GM19395 (cell line): Measurements from ENCODE around the gene ACAD8.

Source experiments
- ATAC-seq: cut with Tn5 transposase; IDR thresholded peaks from one replicate; pipeline ENCODE4 v1.9.1; 2021; ENCODE audit warnings: mild to moderate bottlenecking, moderate library complexity; ENCODE audit not compliant: unreplicated experiment

The ACAD8 gene

DNA sequence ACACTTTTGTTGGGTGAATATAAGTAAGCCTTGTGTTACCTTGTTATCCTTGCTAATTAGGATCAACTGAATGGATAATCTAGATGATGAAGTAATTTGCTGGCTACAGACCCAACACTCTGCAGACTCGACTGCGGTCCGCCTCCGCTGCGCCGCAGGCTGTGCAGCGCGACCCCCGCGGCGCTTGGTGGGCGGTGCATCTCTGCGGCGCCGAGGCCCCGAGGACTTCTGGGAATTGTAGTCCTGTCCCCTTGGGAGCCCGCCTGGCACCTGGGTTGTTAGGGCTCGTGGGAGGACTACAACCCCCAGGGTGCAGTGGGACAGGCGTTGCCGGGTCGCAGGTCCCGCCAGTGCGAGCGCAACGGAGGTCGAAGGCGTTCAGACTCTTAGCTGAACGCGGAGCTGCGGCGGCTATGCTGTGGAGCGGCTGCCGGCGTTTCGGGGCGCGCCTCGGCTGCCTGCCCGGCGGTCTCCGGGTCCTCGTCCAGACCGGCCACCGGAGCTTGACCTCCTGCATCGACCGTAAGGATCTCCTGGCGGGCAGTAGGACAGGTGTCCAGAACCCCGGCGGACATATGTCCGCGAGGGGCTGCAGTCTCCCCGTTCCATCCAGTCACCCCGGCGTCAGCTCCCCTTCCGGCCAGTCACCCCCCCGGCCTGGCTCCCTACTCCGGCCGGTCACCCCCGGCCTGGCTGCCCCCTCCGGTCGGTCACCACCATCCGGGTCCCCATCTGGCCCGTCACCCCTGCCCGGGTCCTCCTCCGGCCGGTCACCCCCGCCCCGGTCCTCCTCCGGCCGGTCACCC, at the start of gene ACAD8, which contains the start of gene THYN1:
ACAD8 (plus strand) TSS at position 381 of the 806 bp plus-strand sequence; CDS start at position 414, 33 bp downstream.
THYN1 (minus strand) TSS at position 165 of the 806 bp plus-strand sequence. CDS start 470 bp downstream, outside the sequence.
- ATAC-seq = peak; percentile 98

DNA sequence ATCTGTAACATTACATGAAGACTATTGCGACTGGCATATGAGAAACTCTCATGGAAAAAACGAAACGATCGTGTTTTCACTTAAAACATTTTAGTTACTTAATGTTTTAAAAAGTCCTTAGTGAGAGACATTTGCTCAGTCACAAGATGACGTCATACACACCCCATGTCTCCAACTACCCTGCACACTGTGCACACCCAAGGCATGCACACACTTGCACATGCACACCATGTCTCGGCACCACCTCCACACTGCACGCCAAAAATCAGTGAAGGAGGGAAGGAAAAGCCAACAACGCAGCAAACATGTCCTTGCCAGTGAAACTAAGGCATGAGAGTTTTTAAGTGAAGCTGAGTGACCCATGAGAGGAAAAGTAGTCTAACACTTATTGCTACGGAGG, 47.6 kb upstream of the ACAD8 start:
- no peak for ATAC-seq

DNA sequence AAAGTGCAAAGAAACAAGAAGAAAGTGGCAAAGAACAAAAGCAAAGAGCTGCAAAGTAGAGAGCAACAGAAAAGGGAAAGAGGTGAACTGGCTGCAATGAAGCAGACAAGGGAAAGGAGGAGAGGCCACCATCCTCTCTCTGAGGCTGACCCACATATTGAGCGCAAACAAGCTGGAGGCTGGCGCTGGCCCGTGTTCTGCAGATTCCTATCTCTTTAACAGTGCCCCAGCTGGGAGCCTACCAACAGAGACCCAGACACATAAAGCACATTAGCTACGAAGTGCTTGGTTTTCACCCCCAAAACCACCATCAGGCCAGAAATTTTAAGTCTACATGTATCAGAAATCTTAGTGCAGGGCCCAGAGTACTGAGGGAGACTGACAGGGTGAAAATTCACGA, 47.2 kb upstream of the ACAD8 start:
- no peak for ATAC-seq

DNA sequence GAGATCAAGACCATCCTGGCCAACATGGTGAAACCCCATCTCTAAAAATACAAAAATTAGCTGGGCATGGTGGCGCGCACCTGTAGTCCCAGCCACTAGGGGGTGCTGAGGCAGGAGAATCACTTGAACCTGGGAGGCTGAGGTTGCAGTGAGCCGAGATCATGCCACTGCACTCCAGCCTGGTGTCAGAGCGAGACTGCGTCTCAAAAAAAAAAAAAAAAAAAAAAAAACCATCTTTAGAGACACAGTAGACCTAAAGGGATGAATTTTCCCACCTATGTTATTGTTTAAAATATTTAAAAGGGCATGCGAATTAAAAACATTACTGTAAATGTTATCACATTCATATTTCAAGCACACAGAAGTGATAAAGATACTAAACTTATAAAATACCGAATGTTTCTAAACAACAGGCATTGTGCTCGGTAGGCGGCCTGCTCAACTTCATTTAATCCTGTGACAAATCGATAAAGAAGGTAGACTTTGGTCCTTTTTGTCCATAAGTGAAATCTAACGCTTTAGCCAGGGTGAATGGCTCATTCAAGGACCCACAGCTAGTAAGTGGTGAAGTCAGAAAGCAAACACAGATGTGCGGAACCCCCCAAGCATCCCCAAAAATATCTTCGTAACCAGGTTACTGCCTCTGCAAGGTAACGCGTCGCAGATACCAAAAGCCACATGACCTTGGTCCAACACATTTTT, 45.7 kb upstream of the ACAD8 start:
- no peak for ATAC-seq

DNA sequence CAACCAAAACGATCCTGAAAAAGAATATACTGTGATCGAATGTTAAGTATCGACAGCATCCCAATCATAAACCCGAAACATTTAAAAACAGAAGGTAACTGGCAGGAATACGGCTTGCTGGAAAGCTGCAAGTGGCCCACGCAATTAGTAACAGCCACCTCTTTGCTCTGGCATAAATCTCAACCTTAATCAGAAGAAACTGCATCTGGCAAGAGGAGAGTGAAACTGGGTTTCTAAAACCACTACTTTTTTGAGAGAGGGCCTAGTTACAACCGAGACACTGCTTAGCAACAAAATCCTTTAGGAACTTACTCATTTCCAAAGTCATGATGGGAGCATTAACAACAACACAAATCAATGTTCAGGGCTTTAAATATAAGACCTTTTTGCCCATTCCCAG, 37.5 kb upstream of the ACAD8 start:
- no peak for ATAC-seq

DNA sequence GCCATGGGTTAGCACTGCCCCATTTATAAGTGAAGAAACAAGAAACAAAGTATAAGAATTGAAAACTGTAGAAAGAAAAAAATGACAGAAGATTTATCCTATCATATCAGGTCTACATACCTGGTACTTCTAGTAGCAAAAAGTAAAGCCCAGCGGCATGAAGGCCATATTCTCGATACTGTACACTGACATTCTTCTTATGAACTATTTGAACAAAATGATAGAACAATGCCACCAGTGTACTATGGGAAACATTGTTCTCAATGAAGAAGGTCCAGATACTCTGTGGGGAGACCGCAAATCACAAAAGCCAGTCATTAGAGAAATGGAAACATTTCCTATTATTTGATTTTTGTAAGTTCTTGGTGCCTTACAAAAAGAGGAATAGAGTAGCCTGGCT, 36.6 kb upstream of the ACAD8 start:
- no peak for ATAC-seq

DNA sequence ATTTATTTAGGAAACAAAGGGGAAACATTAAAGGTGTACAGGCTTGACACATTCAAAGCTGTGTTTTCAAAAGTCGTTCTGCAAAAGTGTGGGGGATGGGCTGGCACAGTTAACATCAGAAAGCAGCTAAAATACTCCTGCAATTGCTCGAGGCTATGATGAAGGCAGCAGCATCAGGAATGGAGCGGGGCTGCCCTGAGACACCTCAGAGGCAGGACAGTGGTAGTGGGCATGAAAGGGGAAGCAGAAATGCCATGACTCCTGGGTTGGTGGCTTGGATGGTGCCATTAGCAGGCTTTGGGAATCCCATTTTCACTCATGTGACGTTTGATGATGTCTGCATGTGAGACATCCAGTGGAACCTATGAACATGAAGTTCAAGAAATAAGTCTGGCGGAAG, 30.2 kb upstream of the ACAD8 start:
- no peak for ATAC-seq

DNA sequence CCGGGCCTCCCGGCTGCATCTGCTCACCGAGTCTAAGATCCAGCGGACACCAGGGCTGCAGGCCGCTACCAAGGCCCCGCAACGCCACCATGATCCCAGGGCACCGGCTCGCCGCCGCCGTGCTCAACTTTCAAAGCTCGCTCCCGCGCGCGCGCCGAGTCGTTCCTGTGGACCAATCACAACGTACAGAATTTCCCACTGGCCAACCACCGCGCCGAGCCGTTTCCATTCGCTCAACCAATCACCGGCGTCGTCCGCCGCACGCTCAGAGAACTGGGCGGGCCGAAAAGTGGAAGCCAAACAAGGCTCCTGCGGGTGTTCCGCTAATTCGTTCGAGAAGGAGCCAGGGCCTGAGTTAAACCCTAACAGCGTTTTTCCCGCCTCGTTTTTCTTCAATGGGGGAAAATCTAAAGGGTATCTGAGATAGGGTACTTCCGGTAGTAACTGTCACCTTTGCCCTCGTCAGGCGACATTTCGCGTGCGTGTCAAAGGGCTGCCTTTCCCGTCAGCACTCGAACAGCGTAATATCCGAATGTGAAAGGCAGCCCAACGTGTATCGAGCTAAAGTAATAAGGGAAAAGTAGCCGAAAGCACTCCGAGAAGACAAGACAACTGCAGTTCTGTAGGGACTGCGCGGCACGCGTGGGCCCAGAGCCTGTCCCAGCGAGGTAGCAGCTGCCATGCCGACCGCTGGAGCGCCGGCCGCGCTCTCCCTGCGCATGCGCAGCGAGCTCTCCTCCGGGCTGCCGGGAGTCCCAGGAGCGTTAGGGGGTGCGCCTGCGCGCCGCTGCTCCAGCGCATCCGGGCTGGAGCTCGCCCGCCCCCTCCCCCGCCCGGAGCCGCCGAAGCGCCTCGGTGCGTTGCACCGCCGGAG, 29.3 kb upstream of the ACAD8 start, which contains the start of the genes NCAPD3 and VPS26B:
NCAPD3 (minus strand) TSS at position 132 of the 874 bp plus-strand sequence; CDS start at position 91, 41 bp downstream.
VPS26B (plus strand) TSS at position 836 of the 874 bp plus-strand sequence. CDS start 452 bp downstream, outside the sequence.
- peak; percentile 83 for ATAC-seq

DNA sequence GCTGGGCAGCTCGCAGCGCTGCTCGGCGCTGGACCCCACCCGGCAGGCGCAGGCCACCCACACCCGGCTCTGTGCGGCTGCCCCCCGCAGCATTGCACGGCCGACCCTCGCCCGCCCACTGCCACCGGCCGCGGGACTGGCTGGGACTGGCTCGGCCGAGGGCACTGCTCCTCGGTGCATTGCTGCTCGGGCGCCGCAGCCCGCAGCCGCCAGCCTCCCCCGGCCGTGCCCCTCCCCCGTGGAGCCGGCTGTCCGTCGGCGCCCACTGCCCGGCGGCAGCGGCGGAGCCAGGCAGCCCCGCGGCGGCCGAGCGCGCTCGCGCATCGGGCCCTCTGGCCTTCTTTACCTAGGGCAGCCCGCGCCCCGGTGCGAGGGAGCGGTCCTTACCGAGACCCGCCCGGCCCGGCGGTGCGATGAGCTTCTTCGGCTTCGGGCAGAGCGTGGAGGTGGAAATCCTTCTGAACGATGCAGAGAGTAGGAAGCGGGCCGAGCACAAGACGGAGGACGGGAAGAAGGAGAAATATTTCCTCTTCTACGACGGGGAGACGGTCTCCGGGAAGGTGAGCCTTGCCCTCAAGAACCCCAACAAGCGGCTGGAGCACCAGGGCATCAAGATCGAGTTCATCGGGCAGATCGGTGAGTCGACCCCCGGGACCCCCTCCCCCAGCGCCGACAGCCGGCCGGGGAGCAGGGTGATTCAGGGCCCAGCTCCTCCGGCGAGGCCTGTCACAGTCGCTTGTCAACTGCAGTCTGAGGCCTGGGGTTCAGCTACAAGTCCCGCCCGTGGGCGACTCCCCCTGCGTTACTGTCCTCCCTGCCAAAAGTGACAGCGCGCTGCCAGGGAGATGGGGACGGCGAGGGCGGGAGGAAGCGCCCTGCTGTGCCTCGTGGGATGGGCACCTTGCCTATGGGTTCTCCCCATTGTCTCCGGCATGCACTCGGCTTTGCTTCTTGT, 28.4 kb upstream of the ACAD8 start:
- peak; percentile 19 for ATAC-seq

DNA sequence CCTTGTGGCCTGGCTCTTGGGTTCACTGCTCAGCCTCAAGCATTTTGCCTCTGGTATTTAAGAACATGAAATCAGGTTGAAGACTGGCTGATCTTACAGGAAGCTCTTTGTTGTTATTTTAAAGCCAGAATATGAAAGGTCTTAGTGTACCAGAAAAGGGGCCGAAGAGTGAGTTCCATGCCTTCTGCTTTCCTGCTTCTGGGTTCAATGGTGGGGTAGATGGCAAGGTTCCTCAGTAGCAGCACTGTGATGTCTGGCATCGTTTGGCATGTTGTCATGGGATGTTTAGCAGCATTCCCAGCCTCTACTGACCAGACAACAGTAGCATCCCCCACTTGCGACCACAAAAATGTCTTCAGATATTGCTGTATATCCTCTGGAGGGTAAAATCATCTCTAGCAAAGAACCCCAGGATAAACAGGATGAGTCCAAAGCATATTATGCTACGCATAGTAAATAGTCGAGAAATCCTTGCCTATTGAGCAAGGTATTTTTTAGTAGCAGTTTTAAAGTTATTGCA, 26.5 kb upstream of the ACAD8 start:
- no peak for ATAC-seq

DNA sequence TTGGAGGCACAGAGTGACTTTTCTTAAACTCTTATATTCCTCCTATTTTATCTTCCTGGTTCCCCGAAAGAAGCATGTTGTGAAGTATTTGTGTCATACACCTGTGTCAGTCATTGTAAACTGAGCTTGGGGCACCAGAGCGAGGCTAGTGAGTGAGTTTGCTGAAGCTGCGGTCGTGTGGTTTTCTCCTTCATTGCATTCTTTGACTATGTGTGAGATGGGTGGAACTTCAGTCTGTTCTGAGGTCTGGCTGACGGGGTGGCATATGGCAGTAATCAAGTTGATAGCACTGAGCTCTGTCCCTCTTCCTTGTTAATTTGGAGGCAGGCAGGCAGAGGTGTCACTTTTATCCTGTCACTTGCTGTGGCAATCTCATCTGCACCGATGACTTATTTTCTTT, 24.7 kb upstream of the ACAD8 start:
- ATAC-seq = peak; percentile 57

DNA sequence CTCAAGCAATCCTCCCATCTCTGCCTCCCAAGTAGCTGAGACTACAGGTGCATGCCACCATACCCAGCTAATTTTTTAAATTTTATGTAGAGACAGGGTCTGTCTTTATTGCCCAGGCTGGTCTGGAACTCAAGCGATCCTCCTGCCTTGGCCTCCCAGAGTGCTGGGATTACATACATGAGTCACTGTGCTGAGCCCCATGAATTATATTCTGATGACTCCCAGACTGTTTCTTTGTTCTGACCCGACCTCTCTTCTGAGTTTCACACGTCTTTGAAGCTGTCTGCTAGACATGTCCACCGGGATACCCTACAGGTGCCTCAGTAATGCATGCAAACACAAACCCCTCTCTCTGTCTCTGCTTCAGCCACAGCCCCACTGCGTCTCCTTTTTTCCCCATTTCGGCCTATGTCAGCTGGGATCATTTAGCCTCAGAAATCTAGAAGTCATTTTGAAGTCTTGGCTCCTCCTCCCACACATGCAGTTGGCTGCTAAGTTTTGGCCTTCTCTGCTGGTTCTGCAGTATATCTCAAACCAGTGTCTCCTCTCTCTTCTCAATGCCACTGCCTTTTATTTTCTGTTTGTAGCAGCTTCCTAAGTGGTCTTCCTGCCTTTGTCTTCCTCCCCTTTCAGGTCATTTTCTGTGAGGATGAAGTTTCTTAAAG, 24.1 kb upstream of the ACAD8 start:
- no peak for ATAC-seq

DNA sequence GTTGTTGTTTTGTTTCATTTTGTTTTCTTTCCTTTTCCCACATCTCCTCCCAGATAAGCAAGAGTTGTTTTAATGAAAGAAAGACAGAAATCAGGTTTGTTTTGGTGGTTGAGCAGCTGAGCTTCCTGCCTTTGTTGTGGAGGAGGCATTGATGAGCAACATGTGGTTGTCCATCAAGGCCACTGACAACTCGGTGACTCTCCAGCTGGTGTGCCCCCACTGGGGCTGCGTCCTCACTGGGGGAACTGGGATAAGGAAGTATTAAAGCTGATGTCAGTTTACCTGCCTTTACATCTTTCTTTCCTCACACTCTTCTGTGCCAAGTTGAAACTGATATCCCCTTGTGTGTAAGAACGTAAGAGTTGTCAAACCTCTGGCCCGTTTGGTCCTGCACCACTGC, 23.0 kb upstream of the ACAD8 start:
- ATAC-seq = no peak

DNA sequence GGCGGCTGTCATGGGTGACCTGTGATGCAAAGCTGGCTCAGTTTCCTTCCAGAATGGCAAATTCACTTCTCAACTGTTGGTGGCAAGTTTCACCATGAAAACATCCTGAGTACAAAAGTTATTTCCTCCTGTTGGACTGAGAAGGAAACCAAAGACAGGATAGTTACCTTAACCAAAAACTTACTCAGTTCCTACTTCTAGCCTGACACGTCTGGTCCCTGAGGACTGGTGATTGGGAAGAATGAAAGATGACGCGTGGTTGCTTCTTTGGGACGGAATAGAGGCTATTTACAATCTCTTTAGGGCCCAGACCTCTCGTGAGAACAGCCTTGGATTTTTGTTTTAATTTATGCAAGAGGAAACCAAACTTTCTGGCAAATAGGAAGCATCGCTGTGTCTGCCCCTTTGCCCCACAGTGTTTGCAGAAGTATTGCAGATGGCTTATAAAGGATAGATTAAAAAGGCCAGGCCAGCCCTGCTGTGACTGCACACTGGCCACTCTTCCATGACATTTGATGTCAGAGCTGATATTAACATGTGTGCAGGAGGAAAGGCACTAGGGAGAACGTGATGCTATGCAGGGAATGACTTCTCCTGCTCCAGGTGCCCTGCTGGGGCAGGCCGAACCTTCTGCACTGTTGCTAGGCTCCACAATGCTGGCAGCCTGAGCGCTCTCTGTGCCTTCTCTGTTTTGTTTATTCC, 21.3 kb upstream of the ACAD8 start:
- ATAC-seq = no peak

DNA sequence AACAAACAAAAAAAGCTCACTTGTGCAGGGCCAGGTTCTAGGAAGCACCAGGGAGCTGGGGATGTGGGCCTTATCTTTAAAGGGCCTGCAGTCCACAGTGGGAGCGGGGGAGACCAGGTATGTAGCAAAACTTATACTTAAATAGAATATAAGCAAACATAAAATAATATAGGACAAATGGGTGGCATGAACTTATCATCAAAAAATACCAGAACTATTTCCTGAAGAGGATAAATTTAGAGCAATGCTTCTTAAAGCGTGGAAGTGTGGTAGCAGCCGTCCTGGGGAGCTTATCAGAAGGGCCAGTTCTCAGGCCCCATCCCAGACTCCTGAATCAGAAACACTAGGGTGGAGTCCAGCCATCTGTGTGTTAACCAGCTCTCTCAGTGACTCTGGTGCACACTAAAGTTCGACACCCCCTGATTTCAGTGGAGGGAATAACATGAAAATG, 19.6 kb upstream of the ACAD8 start:
- no peak for ATAC-seq

DNA sequence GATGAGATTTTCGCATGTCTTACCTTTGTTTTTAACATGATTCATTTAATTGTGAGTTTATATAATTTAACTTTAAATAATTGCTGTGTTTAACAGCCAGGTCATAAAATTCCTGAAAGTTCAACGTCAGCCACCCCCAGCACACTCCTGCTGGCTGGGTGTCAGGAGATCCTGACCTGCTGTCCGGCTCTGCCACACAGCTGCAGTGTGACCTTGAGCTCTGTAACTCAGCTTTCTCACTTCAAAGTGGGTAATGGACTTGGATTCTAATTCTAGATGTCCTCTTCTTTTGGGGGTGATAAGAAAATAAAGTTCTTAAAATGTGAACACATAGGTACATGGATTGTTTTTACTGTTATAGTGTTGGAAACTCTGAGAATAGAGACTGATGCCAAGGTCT, 18.0 kb upstream of the ACAD8 start:
- ATAC-seq = no peak

DNA sequence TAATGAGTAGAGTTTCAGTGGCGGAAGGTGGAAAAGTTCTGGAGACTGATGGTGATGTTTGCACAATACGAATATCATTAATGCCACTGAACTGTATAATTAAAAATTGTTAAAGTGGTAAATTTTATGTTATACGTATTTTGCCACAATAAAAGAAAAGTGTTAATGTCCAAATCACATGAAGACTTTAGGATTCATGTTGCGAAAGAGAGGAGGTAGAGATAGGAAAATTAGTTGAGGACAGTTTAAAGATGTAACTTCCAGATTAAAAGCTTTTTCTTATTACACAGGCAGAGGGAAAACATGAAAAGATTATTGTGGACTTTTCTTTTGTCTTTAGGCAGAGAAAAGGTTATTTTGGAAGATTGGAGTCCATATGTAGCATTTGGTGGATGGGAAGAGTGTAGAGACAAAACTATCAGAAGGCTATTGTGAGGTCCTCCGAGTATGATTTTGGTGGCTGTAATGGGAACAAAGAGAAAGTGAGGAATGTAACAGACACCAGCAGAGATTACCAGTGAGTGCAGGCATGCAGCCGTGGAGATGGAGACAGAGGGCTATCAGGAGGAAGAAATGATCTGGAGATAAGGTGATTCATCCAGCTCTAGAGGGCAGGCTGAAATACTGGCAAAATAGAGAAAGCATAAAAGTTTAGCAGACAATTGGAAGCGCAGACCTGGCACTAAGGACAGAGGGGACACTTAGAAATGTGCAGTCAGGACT, 16.4 kb upstream of the ACAD8 start:
- no peak for ATAC-seq

DNA sequence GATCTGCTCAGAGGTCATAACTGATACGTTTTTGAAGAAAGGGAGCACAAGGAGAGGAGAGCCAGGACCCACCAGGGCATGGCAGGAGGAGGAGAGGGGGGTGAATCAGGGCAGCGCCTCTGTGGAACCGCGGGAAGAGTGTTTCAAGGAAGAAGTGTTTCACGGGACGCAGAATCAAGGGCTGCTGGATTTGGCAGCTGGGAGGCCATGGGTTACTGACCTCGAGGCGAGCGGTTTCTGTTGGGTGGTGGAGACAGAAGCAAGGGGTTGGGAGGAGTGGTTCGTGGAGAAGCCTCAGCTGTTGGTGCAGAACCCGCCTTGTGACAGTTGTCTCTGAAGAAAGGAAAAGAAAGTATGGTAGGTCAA, 15.8 kb upstream of the ACAD8 start:
- no peak for ATAC-seq
